K562 (cell line): Measurements from ENCODE around the gene SYT15. TPM values are rescaled to one million over a fixed set of nuclear protein-coding genes. Genes with fewer than 3 reads are reported as not detected.
"Not testable (repeated sequence)": the region's sequence is repeated elsewhere in the genome, so short reads cannot be mapped to it uniquely, and the experiment has no call there.

Source experiments
- ATAC-seq: fragments of 200-7000 bp; cut with Tn5 transposase; 3 replicates; pipeline ENCODE4 v1.9.1; 2020; ENCODE audit warnings: moderate library complexity
- BruUV-seq: library from RNA; stranded (reverse); fragments of 400-500 nt; replicated peaks from 2 replicates; lab custom pipeline; 2021; lab: Mats Ljungman, UMichigan
- CTCF ChIA-PET: fragments of 300-600 bp; formaldehyde crosslinking; extraction: SDS; loops from one replicate; lab custom pipeline; 2021; ENCODE audit warnings: low intra/inter-chr PET ratio; lab: Yijun Ruan, JAX
- POLR2A ChIA-PET: fragments of 300-600, 350-650 bp; sonication (Branson Sonifier 250); formaldehyde crosslinking; extraction: SDS; loops from one replicate; lab custom pipeline; 2021; ENCODE audit warnings: antibody characterized with exemption, inconsistent platforms; lab: Yijun Ruan, JAX
- DNase-seq, 4 experiments: peaks; one replicate each; pipeline versions ENCODE4 v3.0.0 to v3.0.0-alpha.2; 2011 to 2018; ENCODE audit warnings: low spot score in 3 of 4, mixed read lengths in 3 of 4; ENCODE audit errors: extremely low read depth in 1 of 4
- FAIRE-seq: peaks from 2 replicates; lab custom pipeline; 2011; peaks lifted over from hg19 to GRCh38; lab: Jason Lieb, UNC
- H2AFZ ChIP-seq: 2 replicates; pipeline ENCODE4 v1.6.0; 2011; ENCODE audit warnings: low read depth, low read length, control low read depth, inconsistent platforms
- H3K27ac ChIP-seq: fragments of 200-600 bp; 3 replicates; pipeline ENCODE4 v1.8.0; 2011; ENCODE audit warnings: low read depth, mild to moderate bottlenecking, control low read depth, inconsistent platforms, low read length, moderate library complexity, mixed read lengths; ENCODE audit errors: extremely low read depth
- H3K27me3 ChIP-seq, 2 experiments: fragments of 300-600 bp in 1 of 2; 2 replicates in 1 of 2; 3 replicates in 1 of 2; pipeline versions ENCODE4 v1.6.0 to v1.8.0; 2011; ENCODE audit warnings: inconsistent platforms in 2 of 2, low read length in 2 of 2, mild to moderate bottlenecking in 1 of 2, mixed read lengths in 1 of 2, moderate library complexity in 1 of 2; ENCODE audit not compliant: control insufficient read depth in 2 of 2, insufficient read depth in 2 of 2
- H3K36me3 ChIP-seq: fragments of 300-600 bp; 3 replicates; pipeline ENCODE4 v1.8.0; 2011; ENCODE audit warnings: mild to moderate bottlenecking, low read length, inconsistent platforms; ENCODE audit not compliant: control insufficient read depth, insufficient read depth
- H3K4me1 ChIP-seq, 2 experiments: fragments of 200-600 bp in 1 of 2; replicated peaks in 1 of 2; 2 replicates in 1 of 2; 3 replicates in 1 of 2; pipeline versions ENCODE4 v1.5.1 to v1.8.0; 2011; ENCODE audit warnings: inconsistent platforms in 2 of 2, low read length in 2 of 2, mild to moderate bottlenecking in 1 of 2, mixed read lengths in 1 of 2, moderate library complexity in 1 of 2; ENCODE audit not compliant: control insufficient read depth in 2 of 2, insufficient read depth in 2 of 2
- H3K4me2 ChIP-seq: 2 replicates; pipeline ENCODE4 v1.6.1; 2011; ENCODE audit warnings: low read length, control low read depth, inconsistent platforms, mixed read lengths; ENCODE audit not compliant: insufficient read depth
- H3K4me3 ChIP-seq: fragments of 200-600 bp; sonication (generic), shearing (Covaris generic); 2 replicates; pipeline ENCODE4 v1.5.1; 2016; ENCODE audit warnings: control low read depth, inconsistent platforms
- H3K79me2 ChIP-seq: fragments of 200-600 bp; 3 replicates; pipeline ENCODE4 v1.8.0; 2011; ENCODE audit warnings: low read length, inconsistent platforms; ENCODE audit not compliant: control insufficient read depth, insufficient read depth
- H3K9ac ChIP-seq, 2 experiments: 2 replicates each; pipeline versions ENCODE4 v1.6.0 to v1.6.1; 2011; ENCODE audit warnings: low read depth in 2 of 2, low read length in 2 of 2, control low read depth in 1 of 2, inconsistent platforms in 1 of 2, mild to moderate bottlenecking in 1 of 2, mixed read lengths in 1 of 2; ENCODE audit not compliant: insufficient read depth in 1 of 2
- H3K9me1 ChIP-seq: one replicate; pipeline ENCODE4 v1.6.0; 2011; ENCODE audit warnings: inconsistent platforms, mild to moderate bottlenecking, low read length, moderate library complexity; ENCODE audit not compliant: control insufficient read depth, insufficient read depth
- H3K9me3 ChIP-seq: replicated peaks from 2 replicates; pipeline ENCODE4 v1.5.1; 2011; ENCODE audit warnings: low read depth, low read length, inconsistent platforms; ENCODE audit not compliant: control insufficient read depth, insufficient read depth
- H4K20me1 ChIP-seq: replicated peaks from 2 replicates; pipeline ENCODE4 v1.6.1; 2011; ENCODE audit warnings: low read length, inconsistent platforms, mixed read lengths; ENCODE audit not compliant: control insufficient read depth, insufficient read depth
- WGBS: fragments of 100-300 bp; shearing (Covaris generic); methylation state at CpG from one replicate; pipeline ENCODE4 v1.1.6; 2016; ENCODE audit warnings: low coverage, mixed read lengths; ENCODE audit not compliant: insufficient coverage; ENCODE audit errors: missing lambda C conversion rate; 5-methylcytosine and 5-hydroxymethylcytosine counted together
- in situ Hi-C: fragments of 300-500 bp; cut with MboI; formaldehyde crosslinking; loops from 4 replicates; pipeline ENCODE4 v1.15.0; 2018; ENCODE audit warnings: inconsistent platforms, mixed read lengths
- intact Hi-C: fragments of 100-400 bp; cut with micrococcal nuclease; formaldehyde crosslinking; loops from 2 replicates; pipeline ENCODE4 v1.14.2; 2022
- polyA plus RNA-seq, 8 experiments: library from polyadenylated mRNA; depleted of rRNA in 4 of 8; stranded (reverse) in 5 of 8; unstranded in 3 of 8; fragments of >200 nt; fragmentation: Nextera tagmentation in 2 of 8; fragmentation: Illumina TruSeq in 1 of 8; extraction: Ambion mirVana in 2 of 8; extraction: Trizol in 1 of 8; gene quantifications; 2 replicates each; pipeline versions ENCODE4 v1.2.1 to v1.2.3, GENCODE V29; 2011 to 2014; ENCODE audit warnings: inconsistent platforms in 1 of 8, missing spikeins in 1 of 8
- total RNA-seq, 7 experiments: library from RNA; depleted of rRNA in 6 of 7; stranded (reverse); fragments of >200 nt in 6 of 7; fragmentation: Illumina TruSeq in 2 of 7; extraction: Trizol in 2 of 7; gene quantifications; 2 replicates each; pipeline versions ENCODE4 v1.2.1 to v1.2.3, GENCODE V29; 2011 to 2021; ENCODE audit warnings: low replicate concordance in 1 of 7

SYT15 gene
- total and polyA plus RNA-seq, 9 of the 15 experiments (the other 6 are each of a cell fraction or from before 2014, with no cell fraction given), result 0.05 to 0.82 (median 0.21) TPM; not detected in 1

GRCh38 chr10:46616227-46616626, 37.3 kb downstream of the SYT15 start:
- FAIRE-seq, BruUV-seq: not testable (repeated sequence)
- WGBS, result no CpG with 5 or more reads among the region's 3 CpGs

GRCh38 chr10:46617134-46617533, 38.2 kb downstream of the SYT15 start:
- POLR2A ChIA-PET, H3K4me1 ChIP-seq, CTCF ChIA-PET, in situ Hi-C loops, H3K9ac ChIP-seq, H2AFZ ChIP-seq, H3K27ac ChIP-seq, H3K4me3 ChIP-seq, FAIRE-seq, H3K4me2 ChIP-seq, BruUV-seq, H3K9me1 ChIP-seq, H4K20me1 ChIP-seq, H3K36me3 ChIP-seq, intact Hi-C loops, H3K79me2 ChIP-seq, ATAC-seq, H3K9me3 ChIP-seq, H3K27me3 ChIP-seq: not testable (repeated sequence)
- peak in 2 of 4 experiments; percentile 0 for DNase-seq
- WGBS, result 1% methylated on average over 4 of the region's 4 CpGs

More at GRCh38 chr10:46616227-46616626, 37.3 kb downstream of the SYT15 start:
- H3K9me1 ChIP-seq, H3K4me1 ChIP-seq, POLR2A ChIA-PET, H3K4me2 ChIP-seq, H3K27ac ChIP-seq, ATAC-seq, in situ Hi-C loops, H3K79me2 ChIP-seq, H4K20me1 ChIP-seq, H3K4me3 ChIP-seq, H2AFZ ChIP-seq, DNase-seq, intact Hi-C loops, CTCF ChIA-PET, H3K36me3 ChIP-seq, H3K9ac ChIP-seq, H3K27me3 ChIP-seq, H3K9me3 ChIP-seq: not testable (repeated sequence)

DNA sequence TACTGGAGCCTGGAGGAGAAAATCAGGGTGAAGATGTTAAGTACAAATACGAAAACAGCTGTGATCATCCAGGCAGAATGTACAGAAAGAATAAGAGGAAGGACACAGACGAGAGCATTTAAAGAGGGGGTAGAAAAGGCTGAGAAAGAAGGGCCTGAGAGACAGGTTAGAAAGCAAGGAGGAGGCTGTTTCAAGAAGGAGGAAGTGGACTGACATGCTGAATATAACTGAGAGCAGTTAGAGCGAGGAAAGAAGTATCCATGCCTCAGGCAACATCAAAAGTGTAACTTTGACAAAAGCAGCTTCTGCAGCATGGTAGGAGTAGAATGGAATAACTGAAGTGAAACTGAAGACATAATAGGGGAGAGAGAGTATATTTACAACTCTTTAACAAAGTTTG, 39.0 kb downstream of the SYT15 start:
- not testable (repeated sequence) for BruUV-seq
- 0% methylated on average over 2 of the region's 3 CpGs for WGBS

GRCh38 chr10:46623899-46624654, 45.1 kb downstream of the SYT15 start:
- H3K4me2 ChIP-seq, H3K79me2 ChIP-seq, BruUV-seq, H3K9me3 ChIP-seq, intact Hi-C loops, ATAC-seq, H4K20me1 ChIP-seq, in situ Hi-C loops, H2AFZ ChIP-seq, CTCF ChIA-PET, H3K9ac ChIP-seq, H3K36me3 ChIP-seq, H3K4me1 ChIP-seq, H3K9me1 ChIP-seq, H3K27ac ChIP-seq, POLR2A ChIA-PET, H3K27me3 ChIP-seq, DNase-seq, FAIRE-seq, H3K4me3 ChIP-seq: not testable (repeated sequence)
- 18% methylated on average over 3 of the region's 8 CpGs for WGBS

More for the DNA sequence above, 39.0 kb downstream of the SYT15 start:
- ATAC-seq, H3K27me3 ChIP-seq, in situ Hi-C loops, H3K9me1 ChIP-seq, FAIRE-seq, intact Hi-C loops, H2AFZ ChIP-seq, H3K4me3 ChIP-seq, H3K9me3 ChIP-seq, H3K9ac ChIP-seq, H3K4me2 ChIP-seq, POLR2A ChIA-PET, DNase-seq, H3K4me1 ChIP-seq, H3K27ac ChIP-seq, H3K36me3 ChIP-seq, H4K20me1 ChIP-seq, H3K79me2 ChIP-seq, CTCF ChIA-PET: not testable (repeated sequence)
